Right atrium auricular region (tissue), 2 donors: ENCODE measurements around the gene RPTOR. TPM values are rescaled to one million over a fixed set of nuclear protein-coding genes. Genes with fewer than 3 reads are reported as not detected.

ENCODE experiments used
- DNase-seq: peaks from one replicate; pipeline ENCODE4 v3.0.0-alpha.2; 2019; ENCODE audit warnings: low spot score
- H3K27ac ChIP-seq, 2 donors: fragments of 200-600 bp; sonication (generic); 1 replicate in 1 of 2; 2 replicates in 1 of 2; pipeline ENCODE4 v1.5.1; 2016 to 2019
- H3K27me3 ChIP-seq, 2 donors: fragments of 200-600 bp; sonication (generic); one replicate each; pipeline versions ENCODE4 v1.5.1 to v1.6.0; 2017 to 2019
- H3K36me3 ChIP-seq: fragments of 200-600 bp; sonication (generic); one replicate; pipeline ENCODE4 v1.5.1; 2016
- H3K4me1 ChIP-seq, 2 donors: fragments of 200-600 bp; sonication (generic); one replicate each; pipeline versions ENCODE4 v1.5.1 to v1.6.0; 2017 to 2019
- H3K4me3 ChIP-seq, 2 donors: fragments of 200-600 bp; sonication (generic); 1 replicate in 1 of 2; 2 replicates in 1 of 2; pipeline ENCODE4 v1.5.1; 2017 to 2019; ENCODE audit warnings: mild to moderate bottlenecking in 1 of 2, moderate library complexity in 1 of 2
- H3K9me3 ChIP-seq, 2 donors: fragments of 200-600 bp; sonication (generic); one replicate each; pipeline ENCODE4 v1.5.1; 2019
- total RNA-seq, 2 donors: library from RNA; depleted of rRNA; stranded (reverse); fragments of >200 nt; gene quantifications; one replicate each; pipeline ENCODE4 v1.1.0, GENCODE V29; 2016
- TF ChIP-seq, protein P1 (sequence below), 2 donors: fragments of 200-600 bp; sonication (generic); IDR thresholded peaks; one replicate each; pipeline ENCODE4 v1.5.1; 2019; ENCODE audit warnings: antibody characterized with exemption in 2 of 2

The RPTOR gene
- total RNA-seq, 2 donors from 2014 or later: 19.9 to 22.6 TPM

DNA sequence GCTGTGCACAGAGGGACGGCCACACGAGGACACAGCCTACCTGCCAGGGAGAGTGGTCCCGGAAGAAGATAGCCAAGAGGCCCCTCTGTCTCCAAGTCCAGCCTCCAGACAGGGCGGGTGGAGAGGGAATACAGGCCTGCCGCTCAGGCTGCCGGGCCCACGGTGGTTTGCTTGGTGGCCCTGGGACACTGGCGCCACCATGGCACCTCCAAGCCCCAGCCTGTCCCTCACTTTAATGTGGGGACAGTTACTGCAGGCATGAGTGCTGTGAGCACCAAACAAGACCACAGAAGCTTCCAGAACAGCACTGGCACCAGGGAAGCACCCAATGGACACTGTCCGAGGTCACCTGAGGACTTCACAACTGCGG is 425.0 kb downstream of the RPTOR start:
- Histone ChIP-seq H3K9me3 (no peaks in the 10 kb centered on the region), H3K27me3 (no peaks in the 10 kb centered on the region), H3K4me3 (no peak overlapping the region), H3K27ac (no peak overlapping the region), H3K36me3 (peaks cover 3% of the 10 kb centered on the region), H3K4me1 (peaks cover 0 to 25% of the 10 kb centered on the region in 2 donors)
- DNase-seq: no peak
- TF ChIP-seq, protein P1, sequence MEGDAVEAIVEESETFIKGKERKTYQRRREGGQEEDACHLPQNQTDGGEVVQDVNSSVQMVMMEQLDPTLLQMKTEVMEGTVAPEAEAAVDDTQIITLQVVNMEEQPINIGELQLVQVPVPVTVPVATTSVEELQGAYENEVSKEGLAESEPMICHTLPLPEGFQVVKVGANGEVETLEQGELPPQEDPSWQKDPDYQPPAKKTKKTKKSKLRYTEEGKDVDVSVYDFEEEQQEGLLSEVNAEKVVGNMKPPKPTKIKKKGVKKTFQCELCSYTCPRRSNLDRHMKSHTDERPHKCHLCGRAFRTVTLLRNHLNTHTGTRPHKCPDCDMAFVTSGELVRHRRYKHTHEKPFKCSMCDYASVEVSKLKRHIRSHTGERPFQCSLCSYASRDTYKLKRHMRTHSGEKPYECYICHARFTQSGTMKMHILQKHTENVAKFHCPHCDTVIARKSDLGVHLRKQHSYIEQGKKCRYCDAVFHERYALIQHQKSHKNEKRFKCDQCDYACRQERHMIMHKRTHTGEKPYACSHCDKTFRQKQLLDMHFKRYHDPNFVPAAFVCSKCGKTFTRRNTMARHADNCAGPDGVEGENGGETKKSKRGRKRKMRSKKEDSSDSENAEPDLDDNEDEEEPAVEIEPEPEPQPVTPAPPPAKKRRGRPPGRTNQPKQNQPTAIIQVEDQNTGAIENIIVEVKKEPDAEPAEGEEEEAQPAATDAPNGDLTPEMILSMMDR (IDR thresholded peaks at IDR 0.05): no peak

DNA sequence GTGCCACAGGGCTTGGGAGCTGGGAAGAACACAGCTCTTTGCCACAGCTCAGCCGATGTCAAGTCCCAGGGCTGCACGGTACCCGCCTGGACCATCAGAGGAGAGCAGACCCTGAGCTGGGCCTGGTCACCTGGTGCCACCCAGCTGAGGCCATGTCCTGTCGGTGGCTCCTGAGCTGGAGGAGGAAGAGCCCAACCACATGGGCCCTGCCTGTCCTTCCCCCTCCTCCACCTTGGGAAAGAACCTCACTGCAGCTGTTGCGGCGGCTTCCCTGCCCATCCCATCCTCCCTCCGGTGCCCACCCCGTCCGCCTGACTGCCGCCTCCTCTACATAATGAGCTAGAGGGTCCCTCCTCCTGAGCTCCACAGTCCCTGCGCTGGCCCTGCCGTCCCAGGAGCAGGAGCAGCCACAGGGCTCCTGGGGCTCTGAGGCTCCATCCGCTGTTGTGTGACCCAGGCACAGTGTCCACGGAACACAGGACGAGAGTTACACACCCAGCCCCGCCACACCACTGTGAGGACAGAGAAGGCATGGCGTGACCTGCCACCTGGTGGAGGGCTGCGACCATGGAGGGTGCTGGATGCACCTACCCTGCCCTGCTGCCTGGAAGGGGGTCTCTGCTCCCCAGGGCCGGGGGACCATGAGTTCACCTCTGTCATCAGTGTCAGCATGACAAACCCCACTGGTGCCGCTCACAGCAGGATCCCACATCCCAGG is 425.6 kb downstream of the RPTOR start:
- Histone ChIP-seq H3K4me1 (peaks cover 0 to 25% of the 10 kb centered on the region in 2 donors), H3K27ac (no peak overlapping the region), H3K27me3 (no peaks in the 10 kb centered on the region), H3K4me3 (no peak overlapping the region), H3K36me3 (no peaks in the 10 kb centered on the region), H3K9me3 (no peaks in the 10 kb centered on the region)
- no peak for DNase-seq
- TF ChIP-seq, protein P1 (IDR thresholded peaks at IDR 0.05): peak; percentile 55 to 70

DNA sequence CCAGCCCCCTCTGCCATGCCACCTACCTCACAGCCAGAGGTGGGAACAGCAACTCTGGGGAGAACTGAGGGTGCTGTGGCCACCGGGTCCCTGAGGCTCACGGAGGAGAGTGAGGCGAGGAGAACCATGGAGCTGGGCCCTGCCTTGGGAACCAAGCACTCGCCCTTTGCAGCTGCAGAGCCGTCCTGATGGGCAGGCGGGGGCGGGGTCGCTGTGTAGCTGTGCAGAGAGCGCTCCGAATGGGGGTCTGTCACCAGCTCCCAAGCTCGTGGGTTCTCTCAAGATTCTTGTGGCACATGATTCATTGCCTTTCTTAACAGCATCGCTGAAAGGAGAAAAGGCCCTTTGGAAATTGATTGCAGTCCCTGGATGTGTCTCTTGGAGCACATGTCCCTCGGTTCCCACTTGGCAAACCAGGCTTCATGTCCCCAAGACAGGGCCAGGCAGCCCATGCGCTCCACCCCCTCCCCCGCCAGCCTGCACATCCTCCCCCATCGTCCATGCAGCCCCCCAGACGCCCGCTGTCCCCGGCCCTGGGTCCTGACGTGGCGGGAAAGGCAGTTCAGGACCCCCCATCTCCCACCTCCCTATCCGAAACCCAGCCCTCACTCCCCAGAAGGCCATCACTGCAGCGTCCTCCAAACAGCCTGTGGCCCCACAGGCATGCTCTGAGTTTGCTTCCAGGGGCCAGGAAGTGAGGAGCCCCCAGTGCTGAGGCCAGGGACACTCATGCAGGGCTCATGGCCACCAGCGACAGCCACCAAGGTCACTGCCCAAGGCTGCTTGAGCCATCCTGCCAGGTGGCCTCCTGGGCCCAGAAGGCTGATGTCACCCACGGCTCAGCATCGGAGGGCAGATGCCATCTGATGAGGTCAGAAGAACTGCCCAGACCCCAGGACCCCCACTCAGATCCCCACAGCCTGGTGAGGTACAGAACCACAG is 426.4 kb downstream of the RPTOR start:
- TF ChIP-seq, protein P1 (IDR thresholded peaks at IDR 0.05): peak in 1 of 2 donors; percentile 29
- Histone ChIP-seq H3K4me1 (peaks cover 0 to 25% of the 10 kb centered on the region in 2 donors), H3K4me3 (no peak overlapping the region), H3K27ac (no peak overlapping the region), H3K36me3 (no peaks in the 10 kb centered on the region), H3K27me3 (no peaks in the 10 kb centered on the region), H3K9me3 (no peaks in the 10 kb centered on the region)
- no peak for DNase-seq

DNA sequence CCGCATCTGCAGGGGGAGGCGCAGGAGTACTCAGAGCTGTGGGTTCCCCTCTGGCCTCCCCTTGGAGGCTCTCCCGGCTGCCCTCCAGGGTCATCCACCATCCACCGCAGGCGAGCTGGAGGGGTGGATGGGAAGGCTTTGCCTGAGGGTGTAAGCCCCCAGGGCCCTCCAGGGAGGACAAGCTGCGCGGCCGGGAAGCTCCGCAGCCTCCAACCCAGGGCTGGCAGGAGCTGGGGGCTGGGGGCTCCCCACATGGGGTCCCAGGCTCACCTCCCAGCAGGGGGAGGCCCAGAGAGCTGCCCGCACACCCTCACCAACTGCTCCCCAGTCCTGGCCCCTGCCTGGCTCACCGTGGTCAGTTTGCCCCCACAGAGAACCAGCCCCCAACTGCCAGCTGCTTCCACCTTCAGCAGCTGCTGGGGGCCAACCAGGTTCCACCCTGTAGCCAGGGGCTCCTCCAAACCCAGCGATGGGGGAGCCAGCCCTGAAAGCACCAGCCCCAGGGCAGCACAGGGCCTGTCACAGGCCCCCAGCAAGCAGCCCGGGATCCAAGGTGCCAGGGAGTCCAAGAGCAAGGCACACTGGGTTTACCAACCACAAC is 427.2 kb downstream of the RPTOR start:
- no peak overlapping the region for H3K27ac ChIP-seq
- H3K27me3 ChIP-seq: no peaks in the 10 kb centered on the region
- H3K36me3 ChIP-seq: no peaks in the 10 kb centered on the region
- H3K4me1 ChIP-seq: peaks cover 0 to 25% of the 10 kb centered on the region in 2 donors
- TF ChIP-seq, protein P1 (IDR thresholded peaks at IDR 0.05): no peak
- no peaks in the 10 kb centered on the region for H3K9me3 ChIP-seq
- DNase-seq: no peak
- no peak overlapping the region for H3K4me3 ChIP-seq

DNA sequence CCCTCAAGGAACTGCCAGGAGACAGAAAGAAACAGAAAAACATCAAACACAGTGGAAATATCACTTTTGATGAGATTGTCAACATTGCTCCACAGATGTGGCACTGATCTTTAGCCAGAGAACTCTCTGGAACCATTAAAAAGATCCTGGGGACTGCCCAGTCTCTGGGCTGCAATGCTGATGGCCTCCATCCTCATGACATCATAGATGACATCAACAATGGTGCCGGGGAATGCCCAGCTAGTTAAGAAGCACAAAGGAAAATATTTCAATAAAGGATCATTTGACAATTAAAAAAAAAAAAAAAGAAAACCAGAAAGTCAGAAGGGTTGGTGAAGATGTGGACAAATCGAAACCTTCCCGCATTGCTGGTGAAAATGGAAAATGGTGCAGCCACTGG is 432.1 kb downstream of the RPTOR start:
- H3K27me3 ChIP-seq: no peaks in the 10 kb centered on the region
- TF ChIP-seq, protein P1 (IDR thresholded peaks at IDR 0.05): no peak
- no peak for DNase-seq

More for the DNA sequence above, 432.1 kb downstream of the RPTOR start:
- Histone ChIP-seq H3K9me3 (no peaks in the 10 kb centered on the region), H3K4me3 (no peak overlapping the region), H3K27ac (no peak overlapping the region), H3K4me1 (peaks cover 0 to 13% of the 10 kb centered on the region in 2 donors), H3K36me3 (no peaks in the 10 kb centered on the region)
